ENCODE results near the gene TNIP3. TPM values are rescaled to one million over a fixed set of nuclear protein-coding genes. Genes with fewer than 3 reads are reported as not detected.

Gene TNIP3
- total RNA-seq, 1 donor = 0.72 TPM

DNA sequence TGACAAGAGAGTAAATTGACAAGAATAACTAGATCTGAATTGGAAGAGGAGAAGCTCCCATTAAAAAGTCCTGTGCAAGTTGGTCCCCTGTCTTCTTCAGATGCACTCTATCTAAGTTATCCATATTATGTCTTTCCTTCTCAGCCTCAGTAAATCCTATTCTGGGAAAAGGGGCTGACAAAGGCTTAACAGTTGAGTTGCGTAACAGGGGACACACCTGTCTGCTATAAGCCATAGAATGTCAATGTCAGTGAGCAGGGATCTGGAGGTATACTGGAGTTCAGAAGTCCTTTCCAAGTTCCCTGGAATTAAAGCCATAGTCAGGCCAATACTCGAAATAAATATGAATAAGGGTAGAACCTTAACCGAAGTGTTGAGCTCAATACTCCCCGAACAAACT, 26.3 kb upstream of the TNIP3 start:
- H3K4me3 ChIP-seq (ENCODE audit: low read depth, low read length) = no peak overlapping the region
- DNase-seq (ENCODE audit: low read depth) = no peak
- TF ChIP-seq, protein P1, sequence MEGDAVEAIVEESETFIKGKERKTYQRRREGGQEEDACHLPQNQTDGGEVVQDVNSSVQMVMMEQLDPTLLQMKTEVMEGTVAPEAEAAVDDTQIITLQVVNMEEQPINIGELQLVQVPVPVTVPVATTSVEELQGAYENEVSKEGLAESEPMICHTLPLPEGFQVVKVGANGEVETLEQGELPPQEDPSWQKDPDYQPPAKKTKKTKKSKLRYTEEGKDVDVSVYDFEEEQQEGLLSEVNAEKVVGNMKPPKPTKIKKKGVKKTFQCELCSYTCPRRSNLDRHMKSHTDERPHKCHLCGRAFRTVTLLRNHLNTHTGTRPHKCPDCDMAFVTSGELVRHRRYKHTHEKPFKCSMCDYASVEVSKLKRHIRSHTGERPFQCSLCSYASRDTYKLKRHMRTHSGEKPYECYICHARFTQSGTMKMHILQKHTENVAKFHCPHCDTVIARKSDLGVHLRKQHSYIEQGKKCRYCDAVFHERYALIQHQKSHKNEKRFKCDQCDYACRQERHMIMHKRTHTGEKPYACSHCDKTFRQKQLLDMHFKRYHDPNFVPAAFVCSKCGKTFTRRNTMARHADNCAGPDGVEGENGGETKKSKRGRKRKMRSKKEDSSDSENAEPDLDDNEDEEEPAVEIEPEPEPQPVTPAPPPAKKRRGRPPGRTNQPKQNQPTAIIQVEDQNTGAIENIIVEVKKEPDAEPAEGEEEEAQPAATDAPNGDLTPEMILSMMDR (IDR thresholded peaks at IDR 0.05; ENCODE audit: insufficient read depth, low read length) = no peak

DNA sequence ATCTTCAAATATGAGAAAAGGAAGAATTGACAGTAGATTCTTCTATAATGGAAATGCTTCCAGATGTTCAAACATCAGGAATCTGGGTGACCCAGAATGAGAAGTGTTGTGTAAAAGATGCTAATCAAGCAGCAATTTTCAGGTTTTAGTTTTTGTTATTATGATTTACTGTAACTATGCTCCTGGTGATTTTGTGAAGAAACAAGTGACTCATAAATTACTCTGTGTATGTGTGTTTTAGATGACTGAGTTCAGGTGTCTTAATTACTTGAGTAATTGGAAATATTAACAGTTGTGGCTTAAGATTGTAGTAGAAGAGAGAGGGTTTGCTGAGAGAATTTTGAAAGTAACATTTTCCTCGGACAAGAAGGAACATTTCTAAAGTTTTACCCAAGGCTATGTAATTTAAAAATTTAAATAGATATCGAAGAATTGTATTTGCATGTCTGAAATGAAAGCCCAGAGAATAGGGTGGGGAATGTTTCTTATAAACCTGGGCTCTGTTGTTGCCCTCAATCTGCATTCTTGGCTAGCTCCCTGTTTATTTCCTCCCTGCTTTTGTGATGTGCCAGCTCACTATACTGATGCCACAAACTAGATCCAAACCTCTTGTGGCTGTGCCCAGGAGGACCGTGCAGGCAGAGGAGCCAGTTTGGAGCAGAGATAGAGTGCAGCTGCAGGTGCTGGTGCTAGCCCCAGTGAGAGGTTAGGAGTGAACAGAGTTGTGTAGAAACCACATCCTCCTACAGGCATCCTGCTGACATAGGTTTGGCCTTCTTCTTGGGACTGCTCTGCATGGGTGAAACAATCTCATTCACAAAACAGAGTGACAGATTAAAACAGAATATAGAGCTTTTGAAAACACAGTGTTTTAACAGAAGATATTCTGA, 25.4 kb upstream of the TNIP3 start:
- no peak for DNase-seq (ENCODE audit: low read depth)

DNA sequence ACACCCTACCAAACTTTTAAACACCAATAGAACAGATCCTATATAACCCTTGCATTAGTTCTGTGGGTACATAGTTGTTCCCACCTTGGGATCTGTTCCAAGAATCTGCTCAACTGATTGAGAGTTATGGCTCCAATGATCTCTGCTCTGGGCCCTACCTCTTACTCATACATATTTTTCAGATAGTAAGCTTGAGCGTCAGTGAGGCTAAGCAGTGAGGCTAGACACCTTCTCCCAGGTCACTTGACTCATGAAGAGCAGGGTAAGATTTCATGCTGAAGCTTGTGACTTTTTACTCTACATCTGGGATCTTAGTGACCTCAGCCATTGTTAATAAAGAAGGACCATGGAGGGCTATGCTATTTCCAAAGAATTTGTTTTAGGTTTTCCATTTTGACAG, 23.1 kb upstream of the TNIP3 start:
- no peak for DNase-seq (ENCODE audit: low read depth)
- no peak overlapping the region for H3K4me3 ChIP-seq (ENCODE audit: low read depth, low read length)
- TF ChIP-seq, protein P1 (IDR thresholded peaks at IDR 0.05; ENCODE audit: insufficient read depth, low read length) = no peak

More for the DNA sequence above, 25.4 kb upstream of the TNIP3 start:
- TF ChIP-seq, protein P1 (IDR thresholded peaks at IDR 0.05; ENCODE audit: insufficient read depth, low read length) = no peak
- no peak overlapping the region for H3K4me3 ChIP-seq (ENCODE audit: low read depth, low read length)

DNA sequence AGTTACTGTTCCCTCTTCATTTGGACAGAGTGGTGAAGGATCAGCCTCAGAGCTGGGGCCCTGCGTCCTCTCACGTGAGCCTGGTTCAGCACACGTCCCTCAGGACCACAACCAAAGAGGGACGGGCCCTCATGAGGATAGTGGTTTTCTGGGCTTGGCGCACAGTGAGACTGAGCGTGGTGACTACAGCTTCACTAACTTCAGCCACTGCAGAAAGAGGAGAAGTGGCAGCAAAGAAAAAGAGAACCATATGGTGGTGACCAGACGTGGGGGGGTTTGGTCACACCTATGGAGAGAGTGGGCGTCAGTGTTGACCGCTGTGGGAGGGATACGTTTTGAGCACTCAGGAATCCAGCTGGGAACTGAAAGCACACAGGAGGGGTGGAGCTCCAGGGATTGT, 21.8 kb upstream of the TNIP3 start:
- DNase-seq (ENCODE audit: low read depth) = no peak
- TF ChIP-seq, protein P1 (IDR thresholded peaks at IDR 0.05; ENCODE audit: insufficient read depth, low read length) = no peak
- no peak overlapping the region for H3K4me3 ChIP-seq (ENCODE audit: low read depth, low read length)

DNA sequence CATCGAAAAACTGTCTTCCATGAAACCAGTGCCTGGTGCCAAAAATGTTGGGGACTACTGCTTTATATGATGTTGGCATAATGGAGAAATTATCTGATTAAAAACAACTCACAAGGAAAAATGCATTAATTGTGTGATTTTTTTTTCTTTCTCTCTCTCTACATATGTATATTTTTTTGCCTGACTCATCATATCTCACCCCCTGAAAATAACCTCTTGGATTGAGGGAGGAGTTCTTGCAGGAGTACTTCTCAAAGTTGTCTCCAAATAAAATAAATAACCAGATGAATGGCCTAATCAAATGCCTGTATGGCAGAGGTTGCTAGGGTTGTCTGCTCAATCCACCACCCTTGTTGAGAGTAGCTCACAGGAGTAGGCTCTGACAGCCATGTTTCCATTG, 19.9 kb upstream of the TNIP3 start:
- no peak overlapping the region for H3K4me3 ChIP-seq (ENCODE audit: low read depth, low read length)
- TF ChIP-seq, protein P1 (IDR thresholded peaks at IDR 0.05; ENCODE audit: insufficient read depth, low read length) = no peak
- no peak for DNase-seq (ENCODE audit: low read depth)

DNA sequence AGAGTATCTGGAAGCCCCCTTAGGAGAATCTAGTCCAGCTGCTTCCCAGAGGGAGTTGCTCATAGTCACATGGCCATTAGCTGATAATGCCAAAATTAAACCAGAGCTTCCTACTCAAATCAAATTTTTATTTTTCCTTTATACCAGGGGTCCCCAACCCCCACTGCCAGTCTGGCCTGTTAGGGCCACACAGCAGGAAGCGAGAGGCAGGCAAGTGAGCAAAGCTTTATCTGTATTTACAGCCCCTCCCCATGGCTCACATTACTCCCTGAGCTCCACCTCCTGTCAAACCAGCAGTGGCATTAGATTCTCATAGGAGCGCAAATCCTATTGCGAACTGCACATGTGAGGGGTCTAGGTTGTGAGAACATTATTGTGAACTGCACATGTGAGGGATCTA, 19.2 kb upstream of the TNIP3 start:
- TF ChIP-seq, protein P1 (IDR thresholded peaks at IDR 0.05; ENCODE audit: insufficient read depth, low read length) = no peak
- H3K4me3 ChIP-seq (ENCODE audit: low read depth, low read length) = no peak overlapping the region
- DNase-seq (ENCODE audit: low read depth) = no peak
